CD14-positive monocyte (primary cell): Measurements from ENCODE around the gene PLXDC1. TPM values are rescaled to one million over a fixed set of nuclear protein-coding genes. Genes with fewer than 3 reads are reported as not detected.

Source experiments
- DNase-seq, 3 donors: peaks; one replicate each; pipeline ENCODE4 v3.0.0-alpha.2; 2011 to 2022
- H2AFZ ChIP-seq: 2 replicates; pipeline ENCODE4 v1.6.0; 2012; ENCODE audit warnings: mild to moderate bottlenecking, low read depth, low read length, inconsistent platforms; ENCODE audit not compliant: insufficient read depth, poor library complexity, severe bottlenecking
- H3K27ac ChIP-seq, 2 donors: 1 replicate in 1 of 2; 2 replicates in 1 of 2; pipeline ENCODE4 v1.5.1; 2012 to 2013; ENCODE audit warnings: low read length in 2 of 2, control low read depth in 1 of 2, inconsistent platforms in 1 of 2, low read depth in 1 of 2, mild to moderate bottlenecking in 1 of 2
- H3K27me3 ChIP-seq, 2 donors: one replicate each; pipeline versions ENCODE4 v1.6.0 to v1.6.1; 2011 to 2013; ENCODE audit warnings: low read length in 2 of 2; ENCODE audit not compliant: control insufficient read depth in 2 of 2, insufficient read depth in 2 of 2
- H3K36me3 ChIP-seq, 2 donors: replicated peaks in 1 of 2; 1 replicate in 1 of 2; 2 replicates in 1 of 2; pipeline versions ENCODE4 v1.5.1 to v1.6.1; 2012 to 2013; ENCODE audit warnings: low read length in 2 of 2, control low read depth in 1 of 2, inconsistent platforms in 1 of 2, mild to moderate bottlenecking in 1 of 2; ENCODE audit not compliant: insufficient read depth in 2 of 2, control insufficient read depth in 1 of 2
- H3K4me1 ChIP-seq, 2 donors: 1 replicate in 1 of 2; 2 replicates in 1 of 2; pipeline versions ENCODE4 v1.5.1 to v1.6.1; 2012 to 2013; ENCODE audit warnings: low read length in 2 of 2, control low read depth in 1 of 2, inconsistent platforms in 1 of 2, mild to moderate bottlenecking in 1 of 2, moderate library complexity in 1 of 2; ENCODE audit not compliant: insufficient read depth in 2 of 2, control insufficient read depth in 1 of 2
- H3K4me2 ChIP-seq: replicated peaks from 2 replicates; pipeline ENCODE3; 2012; ENCODE audit warnings: low read length, moderate library complexity, mild to moderate bottlenecking; ENCODE audit not compliant: poor library complexity, severe bottlenecking; ENCODE audit errors: extremely low read depth
- H3K4me3 ChIP-seq, 3 experiments: fragments of 200-600 bp in 1 of 3; sonication (generic) in 1 of 3; replicated peaks in 1 of 3; 1 replicate in 2 of 3; 2 replicates in 1 of 3; pipeline ENCODE4 v1.5.1; 2011 to 2013; ENCODE audit warnings: low read length in 3 of 3, mild to moderate bottlenecking in 3 of 3, control low read depth in 2 of 3, low read depth in 2 of 3, inconsistent platforms in 1 of 3, moderate library complexity in 1 of 3
- H3K79me2 ChIP-seq: 2 replicates; pipeline ENCODE4 v1.6.0; 2012; ENCODE audit warnings: mild to moderate bottlenecking, control low read depth, inconsistent platforms, low read length, moderate library complexity; ENCODE audit not compliant: insufficient read depth
- H3K9ac ChIP-seq: 2 replicates; pipeline ENCODE4 v1.6.0; 2017; ENCODE audit warnings: low read length, mild to moderate bottlenecking; ENCODE audit not compliant: insufficient read depth, poor library complexity, severe bottlenecking
- H3K9me3 ChIP-seq, 2 donors: replicated peaks in 1 of 2; 1 replicate in 1 of 2; 2 replicates in 1 of 2; pipeline versions ENCODE4 v1.5.1 to v1.6.1; 2012 to 2013; ENCODE audit warnings: low read length in 2 of 2, control low read depth in 1 of 2; ENCODE audit not compliant: control insufficient read depth in 1 of 2, insufficient read depth in 1 of 2
- H4K20me1 ChIP-seq: 2 replicates; pipeline ENCODE4 v1.6.0; 2012; ENCODE audit warnings: mild to moderate bottlenecking, low read length, control low read depth, moderate library complexity; ENCODE audit not compliant: insufficient read depth
- H3K27ac Mint-ChIP-seq, 7 donors: one replicate each; pipeline ENCODE4 v1.8.0; 2020; ENCODE audit warnings: mild to moderate bottlenecking in 7 of 7, mixed read lengths in 7 of 7, moderate library complexity in 6 of 7, inconsistent platforms in 2 of 7
- H3K27me3 Mint-ChIP-seq, 3 donors: one replicate each; pipeline ENCODE4 v1.8.0; 2021 to 2022; ENCODE audit warnings: low read depth in 3 of 3, mild to moderate bottlenecking in 3 of 3, mixed read lengths in 3 of 3, moderate library complexity in 3 of 3, inconsistent platforms in 1 of 3
- H3K36me3 Mint-ChIP-seq, 2 donors: one replicate each; pipeline ENCODE4 v1.8.0; 2020; ENCODE audit warnings: mixed read lengths in 2 of 2, inconsistent platforms in 1 of 2, mild to moderate bottlenecking in 1 of 2
- H3K4me1 Mint-ChIP-seq: one replicate; pipeline ENCODE4 v1.8.0; 2020; ENCODE audit warnings: mild to moderate bottlenecking, mixed read lengths
- H3K4me3 Mint-ChIP-seq, 2 donors: one replicate each; pipeline ENCODE4 v1.8.0; 2020; ENCODE audit warnings: mild to moderate bottlenecking in 2 of 2, mixed read lengths in 2 of 2, moderate library complexity in 1 of 2
- H3K9me3 Mint-ChIP-seq, 7 donors: one replicate each; pipeline ENCODE4 v1.8.0; 2020 to 2022; ENCODE audit warnings: mixed read lengths in 7 of 7, mild to moderate bottlenecking in 6 of 7, moderate library complexity in 6 of 7, inconsistent platforms in 2 of 7
- WGBS: methylation state at CpG from one replicate; pipeline ENCODE4 v1.1.5; 2013; ENCODE audit warnings: missing lambda C conversion rate; ENCODE audit not compliant: insufficient coverage; 5-methylcytosine and 5-hydroxymethylcytosine counted together
- intact Hi-C, 2 donors: fragments of 100-400 bp; cut with micrococcal nuclease; formaldehyde crosslinking; loops; one replicate each; pipeline versions ENCODE4 v1.15.0 to v1.15.1; 2023
- polyA plus RNA-seq, 3 donors: library from polyadenylated mRNA; depleted of rRNA in 1 of 3; unstranded in 2 of 3; stranded (reverse) in 1 of 3; fragments of 300-500 nt in 2 of 3; fragments of >200 nt in 1 of 3; fragmentation: Illumina TruSeq in 2 of 3; gene quantifications; 1 replicate in 2 of 3; 2 replicates in 1 of 3; pipeline ENCODE4 v1.2.3, GENCODE V29; 2012 to 2021
- TF ChIP-seq, protein P1 (sequence below): fragments of 200-600 bp; IDR thresholded peaks from one replicate; pipeline ENCODE4 v1.8.0; 2022; ENCODE audit warnings: antibody characterized with exemption, mild to moderate bottlenecking

The PLXDC1 gene
- polyA plus RNA-seq, 3 donors: 0.21 TPM; not detected in 2

- no CpG with 5 or more reads among the region's 5 CpGs for WGBS
- no peaks in the 10 kb centered on the region for H3K36me3 ChIP-seq
- H3K9ac ChIP-seq: no peak overlapping the region
- no peak overlapping the region for H3K4me2 ChIP-seq
- H3K27me3 Mint-ChIP-seq: peaks cover 1 to 6% (median 4%) of the 10 kb centered on the region in 3 donors
- H3K27me3 ChIP-seq: no peaks in the 10 kb centered on the region
- peaks cover 0 to 2% of the 10 kb centered on the region in 2 donors for H3K36me3 Mint-ChIP-seq
- H3K9me3 ChIP-seq: no peaks in the 10 kb centered on the region
- no peaks in the 10 kb centered on the region for H3K9me3 Mint-ChIP-seq
- H3K4me3 Mint-ChIP-seq: no peak overlapping the region
- TF ChIP-seq, protein P1, sequence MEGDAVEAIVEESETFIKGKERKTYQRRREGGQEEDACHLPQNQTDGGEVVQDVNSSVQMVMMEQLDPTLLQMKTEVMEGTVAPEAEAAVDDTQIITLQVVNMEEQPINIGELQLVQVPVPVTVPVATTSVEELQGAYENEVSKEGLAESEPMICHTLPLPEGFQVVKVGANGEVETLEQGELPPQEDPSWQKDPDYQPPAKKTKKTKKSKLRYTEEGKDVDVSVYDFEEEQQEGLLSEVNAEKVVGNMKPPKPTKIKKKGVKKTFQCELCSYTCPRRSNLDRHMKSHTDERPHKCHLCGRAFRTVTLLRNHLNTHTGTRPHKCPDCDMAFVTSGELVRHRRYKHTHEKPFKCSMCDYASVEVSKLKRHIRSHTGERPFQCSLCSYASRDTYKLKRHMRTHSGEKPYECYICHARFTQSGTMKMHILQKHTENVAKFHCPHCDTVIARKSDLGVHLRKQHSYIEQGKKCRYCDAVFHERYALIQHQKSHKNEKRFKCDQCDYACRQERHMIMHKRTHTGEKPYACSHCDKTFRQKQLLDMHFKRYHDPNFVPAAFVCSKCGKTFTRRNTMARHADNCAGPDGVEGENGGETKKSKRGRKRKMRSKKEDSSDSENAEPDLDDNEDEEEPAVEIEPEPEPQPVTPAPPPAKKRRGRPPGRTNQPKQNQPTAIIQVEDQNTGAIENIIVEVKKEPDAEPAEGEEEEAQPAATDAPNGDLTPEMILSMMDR: no peak
- H3K79me2 ChIP-seq: no peaks in the 10 kb centered on the region
- DNase-seq: no peak
- no peaks in the 10 kb centered on the region for H4K20me1 ChIP-seq
- no peak overlapping the region for H3K4me3 ChIP-seq
- no peak overlapping the region for H3K27ac ChIP-seq
- H3K4me1 Mint-ChIP-seq: no peaks in the 10 kb centered on the region
- no peak overlapping the region for H2AFZ ChIP-seq
- no peaks in the 10 kb centered on the region for H3K4me1 ChIP-seq
- intact Hi-C loops: no loop called here
- H3K27ac Mint-ChIP-seq: no peak overlapping the region
These were observed 73.6 kb downstream of the PLXDC1 start for GRCh38 chr17:39077866-39078265.

- H3K9ac ChIP-seq: no peak overlapping the region
- no peaks in the 10 kb centered on the region for H3K4me1 ChIP-seq
- intact Hi-C loops: no loop called here
- no peaks in the 10 kb centered on the region for H4K20me1 ChIP-seq
- H3K4me3 ChIP-seq: no peak overlapping the region
- 82% methylated on average over 2 of the region's 4 CpGs for WGBS
- no peak overlapping the region for H3K27ac ChIP-seq
- Mint-ChIP-seq H3K4me1 (no peaks in the 10 kb centered on the region), H3K9me3 (no peaks in the 10 kb centered on the region), H3K4me3 (no peak overlapping the region), H3K27ac (no peak overlapping the region), H3K36me3 (peaks cover 2 to 3% of the 10 kb centered on the region in 2 donors), H3K27me3 (peaks cover 3 to 6% (median 6%) of the 10 kb centered on the region in 3 donors)
- H3K79me2 ChIP-seq: no peaks in the 10 kb centered on the region
- no peak for DNase-seq
- no peak overlapping the region for H2AFZ ChIP-seq
- TF ChIP-seq, protein P1: no peak
- no peaks in the 10 kb centered on the region for H3K9me3 ChIP-seq
- H3K36me3 ChIP-seq: no peaks in the 10 kb centered on the region
- H3K27me3 ChIP-seq: no peaks in the 10 kb centered on the region
- H3K4me2 ChIP-seq: no peak overlapping the region
These were observed 74.2 kb downstream of the PLXDC1 start for GRCh38 chr17:39077252-39077651.
